ENCODE data around the gene BACH1. TPM values are rescaled to one million over a fixed set of nuclear protein-coding genes. Genes with fewer than 3 reads are reported as not detected.

Gene BACH1
- total and polyA plus RNA-seq, 2 donors (not counting 3 experiments of a cell fraction or from before 2014, with no cell fraction given) = 7.2 to 28.8 TPM

- Histone ChIP-seq H3K27ac (ENCODE audit: insufficient read depth, low read depth, low read length) (no peak overlapping the region), H3K9me3 (replicated peaks; ENCODE audit: control insufficient read depth, insufficient read depth, low read length) (no peaks in the 10 kb centered on the region), H3K4me3 (replicated peaks in 1 of 3; ENCODE audit: insufficient read depth in 1 of 3, low read depth in 1 of 3, low read length in 3 of 3) (no peak overlapping the region), H3K4me1 (ENCODE audit: control insufficient read depth, extremely low read depth, insufficient read depth, low read length) (no peaks in the 10 kb centered on the region), H3K27me3 (ENCODE audit: control insufficient read depth in 2 of 2, insufficient read depth in 2 of 2, low read length in 2 of 2) (no peaks in the 10 kb centered on the region), H3K9me1 (replicated peaks; ENCODE audit: control insufficient read depth, extremely low read depth, insufficient read depth, low read length) (no peaks in the 10 kb centered on the region), H3K9ac (replicated peaks; ENCODE audit: extremely low read depth, insufficient read depth, low read length) (no peak overlapping the region), H3K4me2 (ENCODE audit: insufficient read depth, low read length) (no peak overlapping the region), H3K36me3 (ENCODE audit: control insufficient read depth in 2 of 2, extremely low read depth in 1 of 2, insufficient read depth in 2 of 2, low read length in 2 of 2) (no peaks in the 10 kb centered on the region), H3K79me2 (ENCODE audit: control insufficient read depth, insufficient read depth, low read length) (no peaks in the 10 kb centered on the region), H2AFZ (ENCODE audit: low read depth, low read length) (no peak overlapping the region), H4K20me1 (replicated peaks; ENCODE audit: control insufficient read depth, extremely low read depth, insufficient read depth, low read length) (no peaks in the 10 kb centered on the region)
- ChIA-PET CTCF (interaction anchor here (2.1 kb wide), 1 partner anchor 14 kb away, joined by 15 read pairs; no protein-coding TSS in a partner anchor), POLR2A (no interaction called here)
- BruUV-seq (replicated peaks) = no TSS peak
- no peak for DNase-seq (ENCODE audit: low read depth, low spot score)
- FAIRE-seq = no peak
- dilution Hi-C loops (cut with MboI; ENCODE audit: extremely low pct_ligation_motif_present, low sequenced_read_pairs) = no loop called here
- intact Hi-C loops (cut with micrococcal nuclease) = no loop called here
- TF ChIP-seq POLR2AphosphoS5 (IDR thresholded peaks at IDR 0.05; ENCODE audit: insufficient read depth, low read depth, low read length) = no peak
- TF ChIP-seq MYC (IDR thresholded peaks at IDR 0.05; ENCODE audit: low read depth, low read length) = no peak
- TF ChIP-seq MAX (IDR thresholded peaks at IDR 0.05; ENCODE audit: insufficient read depth, insufficient read length) = no peak
These were observed 64.0 kb downstream of the BACH1 start for GRCh38 chr21:29362758-29363157.

- no peaks in the 10 kb centered on the region for H3K4me1 ChIP-seq (ENCODE audit: control insufficient read depth, extremely low read depth, insufficient read depth, low read length)
These were observed 67.0 kb downstream of the BACH1 start for GRCh38 chr21:29365661-29366265.

More at GRCh38 chr21:29365661-29366265, 67.0 kb downstream of the BACH1 start:
- H3K79me2 ChIP-seq (ENCODE audit: control insufficient read depth, insufficient read depth, low read length) = no peaks in the 10 kb centered on the region
- no peaks in the 10 kb centered on the region for H3K36me3 ChIP-seq (ENCODE audit: control insufficient read depth in 2 of 2, extremely low read depth in 1 of 2, insufficient read depth in 2 of 2, low read length in 2 of 2)
- dilution Hi-C loops (cut with MboI; ENCODE audit: extremely low pct_ligation_motif_present, low sequenced_read_pairs) = no loop called here
- no peak overlapping the region for H3K9ac ChIP-seq (replicated peaks; ENCODE audit: extremely low read depth, insufficient read depth, low read length)
- DNase-seq (ENCODE audit: low read depth, low spot score) (no peak), FAIRE-seq (no peak)
- intact Hi-C loops (cut with micrococcal nuclease) = no loop called here
- BruUV-seq (replicated peaks) = no TSS peak
- H3K4me3 ChIP-seq (replicated peaks in 1 of 3; ENCODE audit: insufficient read depth in 1 of 3, low read depth in 1 of 3, low read length in 3 of 3) = no peak overlapping the region
- H3K9me3 ChIP-seq (replicated peaks; ENCODE audit: control insufficient read depth, insufficient read depth, low read length) = no peaks in the 10 kb centered on the region
- H2AFZ ChIP-seq (ENCODE audit: low read depth, low read length) = no peak overlapping the region
- H4K20me1 ChIP-seq (replicated peaks; ENCODE audit: control insufficient read depth, extremely low read depth, insufficient read depth, low read length) = no peaks in the 10 kb centered on the region
- H3K9me1 ChIP-seq (replicated peaks; ENCODE audit: control insufficient read depth, extremely low read depth, insufficient read depth, low read length) = no peaks in the 10 kb centered on the region
- no peak overlapping the region for H3K4me2 ChIP-seq (ENCODE audit: insufficient read depth, low read length)
- CTCF ChIA-PET = interaction anchor here (1.5 to 1.9 kb wide), 3 partner anchors 201 to 278 kb away, joined by 3 to 7 read pairs (median 5); no protein-coding TSS in a partner anchor
- TF ChIP-seq MYC (IDR thresholded peaks at IDR 0.05; ENCODE audit: low read depth, low read length) (no peak), GATA2 (IDR thresholded peaks at IDR 0.05; ENCODE audit: insufficient read depth, insufficient read length, low read depth, low read length) (no peak), EZH2 (IDR thresholded peaks at IDR 0.05; ENCODE audit: borderline replicate concordance, low read depth, low read length, severe bottlenecking) (no peak), POLR2A (IDR thresholded peaks at IDR 0.05; ENCODE audit: low read depth, low read length) (no peak), JUN (IDR thresholded peaks at IDR 0.05; ENCODE audit: borderline replicate concordance, insufficient read depth, insufficient read length, low read depth) (no peak), CTCF (IDR thresholded peaks at IDR 0.05; ENCODE audit: extremely low read depth in 1 of 2, insufficient read depth in 1 of 2, low read depth in 1 of 2, low read length in 2 of 2) (no peak), MAX (IDR thresholded peaks at IDR 0.05; ENCODE audit: insufficient read depth, insufficient read length) (no peak), POLR2AphosphoS5 (IDR thresholded peaks at IDR 0.05; ENCODE audit: insufficient read depth, low read depth, low read length) (no peak), FOS (IDR thresholded peaks at IDR 0.05; ENCODE audit: borderline replicate concordance, insufficient read depth, low read length) (no peak)
- no peak overlapping the region for H3K27ac ChIP-seq (ENCODE audit: insufficient read depth, low read depth, low read length)
- POLR2A ChIA-PET = no interaction called here
- H3K27me3 ChIP-seq (ENCODE audit: control insufficient read depth in 2 of 2, insufficient read depth in 2 of 2, low read length in 2 of 2) = no peaks in the 10 kb centered on the region

All from endothelial cell of umbilical vein (primary cell).